Epithelial cell of prostate (primary cell): Measurements from ENCODE around the gene DTNA.

ENCODE experiments used
- DNase-seq: peaks from one replicate; pipeline ENCODE4 v3.0.0-alpha.2; 2011; ENCODE audit warnings: low read depth, low spot score
- H3K27ac ChIP-seq: fragments of 450-650 bp; 2 replicates; pipeline ENCODE4 v1.5.1; 2017; ENCODE audit warnings: mild to moderate bottlenecking

Gene DTNA

DNA sequence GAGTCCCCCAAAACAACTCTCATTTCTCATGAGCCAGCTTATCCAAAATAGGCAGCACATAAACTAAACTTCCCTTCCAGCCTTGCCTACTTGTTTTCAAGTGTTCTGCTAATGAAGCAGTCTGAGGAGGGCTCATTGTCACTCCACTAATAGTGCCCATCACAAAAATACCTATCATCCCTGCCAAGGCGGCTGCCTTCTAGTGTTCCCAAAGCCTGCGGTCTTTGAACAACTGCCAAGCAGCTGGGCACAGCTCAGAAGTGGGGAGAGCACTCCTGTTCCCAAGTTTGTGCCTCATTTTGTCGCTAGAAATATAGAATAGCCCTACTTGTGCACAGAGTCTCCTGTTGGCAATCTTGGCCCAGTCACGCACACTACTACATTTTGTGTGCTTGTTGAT is 50.3 kb downstream of the DTNA start:
- no peak for DNase-seq

GRCh38 chr18:34764451-34764850 is 54.4 kb downstream of the DTNA start:
- H3K27ac ChIP-seq = no peak overlapping the region
- DNase-seq = no peak

More for the DNA sequence above, 50.3 kb downstream of the DTNA start:
- no peak overlapping the region for H3K27ac ChIP-seq

GRCh38 chr18:34767601-34768027 is 57.5 kb downstream of the DTNA start:
- DNase-seq = peak; percentile 95
- peak overlapping the region; percentile 97 for H3K27ac ChIP-seq

GRCh38 chr18:34771958-34772357 is 61.9 kb downstream of the DTNA start:
- no peak overlapping the region for H3K27ac ChIP-seq
- DNase-seq = no peak

GRCh38 chr18:34772887-34773286 is 62.8 kb downstream of the DTNA start:
- no peak overlapping the region for H3K27ac ChIP-seq

GRCh38 chr18:34773378-34773777 is 63.3 kb downstream of the DTNA start:
- DNase-seq = no peak
- no peak overlapping the region for H3K27ac ChIP-seq

More at GRCh38 chr18:34772887-34773286, 62.8 kb downstream of the DTNA start:
- DNase-seq = no peak

GRCh38 chr18:34773961-34774766 is 64.1 kb downstream of the DTNA start:
- no peak overlapping the region for H3K27ac ChIP-seq
- peak; percentile 12 for DNase-seq

DNA sequence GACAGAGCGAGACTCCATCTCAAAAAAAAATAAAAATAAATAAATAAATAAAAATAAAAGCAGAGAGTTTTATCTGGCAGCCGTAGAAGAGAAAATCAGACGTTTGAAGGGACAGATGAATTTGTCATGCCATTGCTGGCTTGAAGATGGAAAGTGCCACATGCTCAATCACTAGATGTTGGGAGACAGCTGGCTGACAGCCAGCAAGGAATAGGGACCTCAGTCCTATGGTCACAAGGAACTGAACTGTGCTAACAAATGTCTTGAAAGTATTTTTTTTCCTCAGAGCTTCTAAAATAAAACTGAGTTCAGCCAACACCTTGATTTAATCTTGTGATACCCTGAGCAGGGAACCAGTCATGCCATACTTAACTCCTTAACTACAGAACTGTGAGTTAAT is 65.4 kb downstream of the DTNA start:
- H3K27ac ChIP-seq = no peak overlapping the region
- DNase-seq = no peak

DNA sequence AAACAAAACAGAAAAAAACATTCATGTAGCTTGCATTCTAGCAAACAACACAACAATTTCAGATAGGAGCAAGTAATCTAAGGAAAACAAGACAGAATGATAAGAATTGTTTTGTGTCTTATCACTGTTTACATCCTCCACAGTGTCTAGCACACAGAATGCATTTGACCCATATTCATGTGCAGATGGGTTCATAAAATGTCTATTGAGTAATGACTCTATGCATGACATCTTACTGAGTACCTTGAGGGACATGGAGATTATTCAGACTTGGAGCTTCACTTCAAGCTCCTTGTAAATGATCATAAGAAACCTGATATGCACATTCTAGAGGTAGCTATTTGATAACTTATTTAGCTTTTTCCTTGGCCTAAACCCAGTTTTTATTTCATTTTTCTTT is 69.0 kb downstream of the DTNA start:
- DNase-seq = no peak
- H3K27ac ChIP-seq = no peak overlapping the region

DNA sequence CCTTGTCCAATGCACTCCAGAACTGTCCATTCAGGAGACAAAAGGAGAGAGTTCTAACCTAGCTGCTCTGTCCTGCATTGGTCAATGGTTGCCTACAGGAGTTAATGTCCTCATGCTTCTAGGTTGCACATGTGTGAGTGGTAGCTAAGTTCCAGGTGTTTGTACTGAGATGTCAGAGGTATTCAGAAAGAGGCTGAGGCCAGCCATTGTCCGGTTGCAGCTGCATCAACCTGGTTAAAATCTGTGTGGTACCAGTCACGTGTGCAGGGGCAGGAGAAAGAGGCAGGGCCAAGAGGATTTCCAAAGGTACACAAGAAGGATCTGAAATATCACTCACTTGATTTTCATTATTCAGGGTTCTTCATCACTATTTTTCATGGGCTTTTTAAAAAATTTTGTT is 70.8 kb downstream of the DTNA start:
- DNase-seq = no peak
- no peak overlapping the region for H3K27ac ChIP-seq

GRCh38 chr18:34783501-34783900 is 73.4 kb downstream of the DTNA start:
- DNase-seq = no peak
- no peak overlapping the region for H3K27ac ChIP-seq

DNA sequence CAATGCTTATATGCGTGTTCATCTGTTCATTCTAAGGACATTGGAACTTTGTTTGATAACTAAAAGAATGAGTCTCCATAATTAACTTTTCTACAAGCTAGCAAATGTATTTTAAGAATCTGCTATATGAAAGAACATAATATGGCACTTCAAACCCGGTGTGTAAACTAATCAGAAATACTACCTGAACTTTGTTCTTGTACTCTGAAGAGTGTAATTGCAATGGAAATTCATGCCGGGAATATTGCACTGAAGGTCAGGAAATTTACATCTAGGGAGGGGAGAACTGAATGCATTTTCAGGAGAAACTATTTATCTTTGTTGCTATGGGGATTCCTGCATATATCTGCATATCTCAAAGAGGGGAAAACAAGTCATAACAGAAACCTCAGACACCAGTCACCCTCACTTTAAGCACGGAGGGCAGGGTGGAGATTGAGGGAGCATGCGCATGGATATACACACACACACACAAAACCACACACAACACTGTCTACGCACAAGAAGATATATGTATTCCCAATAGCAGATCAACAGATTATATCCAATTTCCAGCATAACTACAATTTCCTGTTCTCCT is 76.2 kb downstream of the DTNA start:
- no peak overlapping the region for H3K27ac ChIP-seq
- DNase-seq = no peak

DNA sequence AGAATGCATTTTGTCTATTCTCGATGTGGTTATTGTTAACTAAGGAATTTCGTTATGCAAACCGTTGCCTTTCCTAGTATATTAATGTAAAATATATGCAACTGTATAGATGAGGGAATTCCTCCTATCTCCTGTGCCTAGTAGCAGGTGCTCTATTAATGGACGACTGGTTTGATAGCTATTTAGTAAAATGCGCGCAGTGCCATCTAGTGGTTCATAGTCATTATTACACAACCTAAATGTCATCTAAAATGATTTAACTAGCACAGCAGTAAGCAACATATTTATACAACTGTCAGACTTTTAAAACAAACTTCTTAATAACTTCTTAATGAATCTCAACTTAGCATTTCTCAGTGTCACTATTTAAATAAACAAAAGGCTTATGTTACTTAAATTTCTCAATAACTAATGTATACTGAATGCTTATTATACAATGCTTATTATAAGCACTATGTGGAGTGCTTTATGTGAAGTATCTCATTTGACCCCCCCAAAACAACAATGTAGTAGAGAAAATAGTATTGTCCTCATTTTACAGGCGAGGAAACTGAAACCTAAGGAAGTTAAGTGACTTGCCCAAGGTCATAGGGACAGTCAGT is 77.9 kb downstream of the DTNA start:
- no peak for DNase-seq
- H3K27ac ChIP-seq = no peak overlapping the region

- no peak for DNase-seq
- no peak overlapping the region for H3K27ac ChIP-seq
Measured at GRCh38 chr18:34789768-34790344, 79.8 kb downstream of the DTNA start.

- no peak for DNase-seq
- H3K27ac ChIP-seq = no peak overlapping the region
Measured at GRCh38 chr18:34794348-34794747, 84.2 kb downstream of the DTNA start.

DNA sequence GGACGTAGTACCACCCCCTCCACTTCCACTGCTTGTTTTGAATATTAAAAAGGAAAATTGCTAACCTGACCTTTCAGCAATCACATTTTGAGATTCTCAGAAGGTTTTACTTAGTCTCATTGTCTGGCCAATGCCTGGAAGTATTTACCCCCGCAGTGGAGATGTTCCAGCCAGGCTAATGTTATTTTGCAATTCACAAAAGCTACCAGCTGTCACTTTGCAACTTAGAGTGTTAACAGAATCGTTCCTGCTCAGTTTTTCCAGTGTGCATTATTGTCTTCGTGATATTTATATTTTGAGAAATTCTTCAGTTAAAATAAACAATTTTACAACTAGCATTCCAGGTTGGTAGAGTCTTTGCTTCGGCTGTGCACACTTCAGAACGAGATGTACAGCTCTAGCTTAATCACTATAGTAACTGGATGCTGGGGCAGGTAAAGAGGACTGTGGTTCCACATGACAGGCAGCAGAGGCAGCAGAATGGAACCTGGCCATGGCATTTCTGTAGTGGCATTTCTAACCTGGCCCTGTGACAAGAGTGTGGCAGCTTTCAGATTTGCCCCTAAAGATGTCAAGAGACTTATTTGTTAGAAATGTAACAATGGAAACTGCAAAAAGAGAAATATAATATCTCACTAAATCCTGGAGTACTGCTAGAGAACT is 85.1 kb downstream of the DTNA start:
- DNase-seq = no peak
- H3K27ac ChIP-seq = no peak overlapping the region

GRCh38 chr18:34796035-34796657 is 86.0 kb downstream of the DTNA start:
- H3K27ac ChIP-seq = no peak overlapping the region
- DNase-seq = no peak

DNA sequence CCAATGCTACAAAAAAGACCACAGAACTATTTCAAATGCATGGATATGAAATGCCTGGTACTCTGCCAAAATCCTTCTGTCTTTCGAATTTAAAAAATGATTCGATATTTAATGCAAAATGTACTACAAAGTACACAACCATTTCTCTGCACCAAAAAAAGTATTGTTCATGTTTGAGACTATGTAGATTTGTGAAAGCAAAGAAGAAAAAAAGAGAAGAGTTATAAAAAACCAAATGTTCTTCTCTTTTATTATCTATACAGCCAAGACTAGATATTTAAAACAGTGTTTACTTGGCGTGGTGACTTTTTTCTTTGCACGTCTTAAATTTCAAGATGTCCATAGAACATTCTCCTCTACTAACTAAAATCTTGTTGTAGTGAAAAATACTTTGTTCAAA is 89.2 kb downstream of the DTNA start:
- no peak overlapping the region for H3K27ac ChIP-seq

GRCh38 chr18:34800381-34800780 is 90.3 kb downstream of the DTNA start:
- H3K27ac ChIP-seq = no peak overlapping the region
- no peak for DNase-seq

More for the DNA sequence above, 89.2 kb downstream of the DTNA start:
- no peak for DNase-seq

DNA sequence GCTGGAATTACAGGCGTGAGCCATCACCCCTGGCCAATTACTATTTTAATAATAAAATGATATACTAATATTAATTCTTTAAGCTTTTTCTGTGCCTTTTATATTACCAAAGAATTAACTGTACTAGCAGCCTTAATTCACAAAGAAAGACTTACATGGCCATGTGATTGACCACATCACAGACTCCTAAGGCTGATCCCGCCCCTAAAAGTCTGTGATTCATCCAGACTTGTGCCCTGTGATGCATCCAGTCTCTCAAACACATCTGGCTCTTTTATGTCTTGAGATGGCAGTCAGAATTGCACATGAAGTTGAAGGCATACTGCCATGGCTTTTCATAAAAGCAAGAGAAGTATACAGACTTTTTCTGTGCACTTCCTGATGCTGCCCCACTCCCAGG is 91.7 kb downstream of the DTNA start:
- DNase-seq = peak; percentile 43
- no peak overlapping the region for H3K27ac ChIP-seq
